Measurements from ENCODE around the gene SAMD3. TPM values are rescaled to one million over a fixed set of nuclear protein-coding genes. Genes with fewer than 3 reads are reported as not detected.
"Not testable (repeated sequence)": the region's sequence is repeated elsewhere in the genome, so short reads cannot be mapped to it uniquely, and the experiment has no call there.

SAMD3 gene
- total and polyA plus RNA-seq, 4 experiments from 2014 or later: 24.1 to 69.2 (median 42.4) TPM

DNA sequence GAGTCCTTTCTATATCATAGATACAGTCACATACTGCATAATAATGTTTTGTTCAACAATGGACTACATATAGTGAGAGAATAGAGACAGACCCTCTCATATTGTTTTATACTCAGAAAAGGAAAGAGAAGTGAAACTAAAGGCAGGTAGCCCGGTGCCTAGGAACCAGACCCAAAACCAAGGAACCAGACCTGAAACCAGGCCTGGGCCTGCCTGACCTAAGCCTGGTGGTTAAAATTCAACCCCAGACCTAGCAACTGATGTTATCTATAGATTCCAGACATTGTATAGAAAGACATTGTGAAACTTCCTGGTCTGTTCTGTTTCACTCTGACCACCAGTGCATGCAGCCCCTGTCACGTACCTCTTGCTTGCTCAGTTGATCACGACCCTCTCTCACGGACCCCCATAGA lies 37.3 kb upstream of the SAMD3 start:
- Histone ChIP-seq H3K4me1 (ENCODE audit: insufficient read depth, low read length) (peaks cover 33% of the 10 kb centered on the region), H3K27ac (ENCODE audit: low read depth, low read length) (peak overlapping the region; percentile 31), H3K4me3 (ENCODE audit: low read length in 2 of 2) (peak overlapping the region in 1 of 2 donors; percentile 25)
- Mint-ChIP-seq H3K4me1 (peaks cover 19 to 44% (median 29%) of the 10 kb centered on the region in 4 donors), H3K27ac (peak overlapping the region; percentile 78 to 97 (median 92)), H3K4me3 (peak overlapping the region; percentile 56 to 87 (median 82))
- H3K9me3 ChIP-seq (ENCODE audit: control insufficient read depth in 1 of 2, low read length in 2 of 2); H3K27me3 Mint-ChIP-seq; CTCF ChIA-PET (ENCODE audit: partially characterized antibody); H3K27me3 ChIP-seq (ENCODE audit: insufficient read depth, low read length); H3K9me3 Mint-ChIP-seq; H3K36me3 Mint-ChIP-seq; H3K36me3 ChIP-seq (ENCODE audit: insufficient read depth, low read length): not testable (repeated sequence)
- intact Hi-C loops (cut with micrococcal nuclease): loop anchor here (5.0 kb wide), 1 partner anchor 128 kb away; no protein-coding TSS in a partner anchor
- POLR2A ChIA-PET (ENCODE audit: partially characterized antibody): interaction anchor here (0.7 kb wide), 1 partner anchor 37 kb away, joined by 3 read pairs; the partner anchor contains the start of gene SAMD3
- DNase-seq: peak in 3 of 5 donors; percentile 9 to 11 (median 10)

DNA sequence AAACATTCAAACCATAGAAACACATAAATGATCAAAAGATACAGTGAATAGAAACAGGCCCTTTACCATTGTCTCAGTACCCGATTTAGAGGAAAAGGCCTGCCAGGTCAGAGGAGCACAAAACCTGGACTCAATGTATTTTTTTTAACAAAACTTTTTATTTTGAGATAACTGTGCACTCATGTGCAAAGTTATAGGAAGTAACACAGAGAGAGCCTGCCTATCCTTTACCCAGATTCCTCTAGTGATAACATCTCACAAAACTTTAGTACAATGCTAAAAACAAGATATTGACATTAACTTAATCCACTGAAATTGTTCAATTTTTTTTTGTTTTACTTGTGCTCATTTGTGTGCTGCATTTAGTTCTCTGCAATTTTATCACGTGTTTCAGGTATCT lies 36.8 kb upstream of the SAMD3 start:
- no peaks in the 10 kb centered on the region for H3K27me3 Mint-ChIP-seq
- H3K9me3 Mint-ChIP-seq: peaks cover 0 to 5% (median 0%) of the 10 kb centered on the region in 8 donors
- POLR2A ChIA-PET (ENCODE audit: partially characterized antibody): no interaction called here
- peaks cover 33% of the 10 kb centered on the region for H3K4me1 ChIP-seq (ENCODE audit: insufficient read depth, low read length)
- peaks cover 4 to 7% of the 10 kb centered on the region in 2 donors for H3K36me3 Mint-ChIP-seq
- intact Hi-C loops (cut with micrococcal nuclease): no loop called here
- H3K36me3 ChIP-seq (ENCODE audit: insufficient read depth, low read length): no peaks in the 10 kb centered on the region
- H3K27ac ChIP-seq (ENCODE audit: low read depth, low read length): no peak overlapping the region
- H3K27ac Mint-ChIP-seq: peak overlapping the region; percentile 78 to 97 (median 92)
- peak overlapping the region in 1 of 2 donors; percentile 25 for H3K4me3 ChIP-seq (ENCODE audit: low read length in 2 of 2)
- peak in 2 of 5 donors; percentile 1 to 5 for DNase-seq
- CTCF ChIA-PET (ENCODE audit: partially characterized antibody): no interaction called here
- no peaks in the 10 kb centered on the region for H3K9me3 ChIP-seq (ENCODE audit: control insufficient read depth in 1 of 2, low read length in 2 of 2)
- H3K4me3 Mint-ChIP-seq: peak overlapping the region in 7 of 8 donors; percentile 79 to 87 (median 82)
- H3K27me3 ChIP-seq (ENCODE audit: insufficient read depth, low read length): no peaks in the 10 kb centered on the region
- H3K4me1 Mint-ChIP-seq: peaks cover 19 to 44% (median 29%) of the 10 kb centered on the region in 4 donors

DNA sequence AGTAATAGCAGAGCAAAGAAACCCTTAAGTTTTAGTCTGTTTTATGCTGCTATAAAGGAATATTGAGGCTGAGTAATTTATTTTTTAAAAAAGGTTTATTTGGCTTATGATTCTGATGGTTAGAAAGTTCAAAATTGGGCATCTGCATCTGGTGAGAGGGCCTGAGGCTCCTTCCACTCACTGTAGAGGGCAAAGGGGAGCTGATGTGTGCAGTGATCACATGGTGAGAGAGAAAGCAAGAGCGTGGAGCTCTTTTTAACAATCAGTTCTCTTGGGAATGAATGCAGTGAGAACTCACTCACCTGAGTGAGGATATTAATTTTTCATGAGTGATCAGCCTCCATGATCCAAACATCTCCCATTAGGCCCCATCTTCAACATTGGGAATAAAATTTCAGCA lies 36.4 kb upstream of the SAMD3 start:
- peaks cover 4 to 7% of the 10 kb centered on the region in 2 donors for H3K36me3 Mint-ChIP-seq

DNA sequence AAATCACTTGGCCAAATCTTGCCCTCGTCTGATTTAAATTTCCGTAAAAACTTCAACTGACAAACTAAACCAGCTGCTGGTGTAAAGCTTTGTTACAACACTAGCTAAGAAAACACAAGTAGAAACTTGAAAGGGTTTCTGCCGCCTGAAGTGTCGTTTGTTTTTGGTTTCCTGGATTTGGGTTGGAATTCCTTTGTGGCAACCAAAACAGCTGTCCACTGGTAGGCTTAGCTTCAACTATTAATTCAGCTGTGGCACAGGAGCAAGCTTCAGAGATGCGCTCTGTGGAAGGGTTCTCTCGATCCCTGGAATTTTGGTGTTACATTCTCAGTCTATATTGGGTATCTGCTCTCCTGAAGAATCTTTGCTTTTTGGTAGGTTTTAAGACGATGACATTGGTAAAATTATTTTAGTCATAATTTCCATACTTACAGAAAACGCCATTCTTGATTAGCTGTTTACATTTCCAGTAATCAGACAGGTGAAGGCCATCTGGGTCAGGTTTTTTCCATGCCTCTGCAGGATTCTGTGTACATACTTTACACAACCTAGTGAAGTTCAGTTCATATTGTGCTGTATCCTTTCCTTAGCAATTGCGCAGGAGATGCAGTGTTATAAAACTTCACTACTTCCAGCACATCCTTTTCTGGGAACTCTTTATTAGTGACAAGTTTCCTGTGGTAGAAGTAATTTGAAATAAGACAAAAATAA lies 29.9 kb upstream of the SAMD3 start:
- ChIA-PET POLR2A (ENCODE audit: partially characterized antibody) (no interaction called here), CTCF (ENCODE audit: partially characterized antibody) (interaction anchor here (0.7 to 1.4 kb wide), 3 partner anchors 12 to 45 kb away, joined by 3 read pairs; no protein-coding TSS in a partner anchor)
- H3K36me3 Mint-ChIP-seq: no peaks in the 10 kb centered on the region
- H3K9me3 Mint-ChIP-seq: peaks cover 0 to 7% (median 0%) of the 10 kb centered on the region in 8 donors
- no peaks in the 10 kb centered on the region for H3K9me3 ChIP-seq (ENCODE audit: control insufficient read depth in 1 of 2, low read length in 2 of 2)
- H3K4me1 ChIP-seq (ENCODE audit: insufficient read depth, low read length): no peaks in the 10 kb centered on the region
- H3K27me3 Mint-ChIP-seq: no peaks in the 10 kb centered on the region
- no peak overlapping the region for H3K4me3 ChIP-seq (ENCODE audit: low read length in 2 of 2)
- peaks cover 0 to 3% (median under 1%) of the 10 kb centered on the region in 4 donors for H3K4me1 Mint-ChIP-seq
- H3K27me3 ChIP-seq (ENCODE audit: insufficient read depth, low read length): no peaks in the 10 kb centered on the region
- no peak for DNase-seq
- no peak overlapping the region for H3K27ac Mint-ChIP-seq
- H3K27ac ChIP-seq (ENCODE audit: low read depth, low read length): no peak overlapping the region
- H3K4me3 Mint-ChIP-seq: no peak overlapping the region
- intact Hi-C loops (cut with micrococcal nuclease): no loop called here
- no peaks in the 10 kb centered on the region for H3K36me3 ChIP-seq (ENCODE audit: insufficient read depth, low read length)

More for the DNA sequence above, 36.4 kb upstream of the SAMD3 start:
- no peaks in the 10 kb centered on the region for H3K27me3 Mint-ChIP-seq
- H3K36me3 ChIP-seq (ENCODE audit: insufficient read depth, low read length): no peaks in the 10 kb centered on the region
- no peaks in the 10 kb centered on the region for H3K9me3 ChIP-seq (ENCODE audit: control insufficient read depth in 1 of 2, low read length in 2 of 2)
- H3K27ac Mint-ChIP-seq: peak overlapping the region in 6 of 7 donors; percentile 74 to 95 (median 85)
- H3K4me1 Mint-ChIP-seq: peaks cover 19 to 44% (median 29%) of the 10 kb centered on the region in 4 donors
- H3K27me3 ChIP-seq (ENCODE audit: insufficient read depth, low read length): no peaks in the 10 kb centered on the region
- H3K4me3 Mint-ChIP-seq: peak overlapping the region in 7 of 8 donors; percentile 44 to 87 (median 79)
- DNase-seq: no peak
- H3K4me3 ChIP-seq (ENCODE audit: low read length in 2 of 2): no peak overlapping the region
- H3K27ac ChIP-seq (ENCODE audit: low read depth, low read length): no peak overlapping the region
- peaks cover 0 to 5% (median 0%) of the 10 kb centered on the region in 8 donors for H3K9me3 Mint-ChIP-seq
- H3K4me1 ChIP-seq (ENCODE audit: insufficient read depth, low read length): peaks cover 33% of the 10 kb centered on the region
- ChIA-PET POLR2A (ENCODE audit: partially characterized antibody) (no interaction called here), CTCF (ENCODE audit: partially characterized antibody) (interaction anchor here (1.3 kb wide), 1 partner anchor 36 kb away, joined by 4 read pairs; no protein-coding TSS in a partner anchor)
- intact Hi-C loops (cut with micrococcal nuclease): no loop called here

DNA sequence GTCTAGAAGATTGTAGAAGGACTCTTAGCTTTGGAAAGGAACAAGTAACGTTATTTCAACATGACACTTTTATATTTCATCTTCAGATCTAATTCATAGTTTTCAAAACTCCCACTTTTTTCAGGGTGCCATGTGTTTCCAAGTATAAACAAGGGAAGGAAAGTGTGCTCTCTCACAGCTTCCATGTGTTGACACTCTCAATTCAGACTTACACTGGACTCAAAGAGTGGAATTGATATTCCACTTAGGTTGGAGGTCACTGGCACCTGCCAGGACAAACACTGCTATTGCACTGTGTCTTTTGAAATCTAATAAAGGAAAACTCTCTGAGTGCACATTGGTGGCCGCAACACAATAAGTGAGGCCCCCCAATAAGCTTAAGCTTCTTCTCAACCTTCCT lies 22.5 kb upstream of the SAMD3 start:
- Histone ChIP-seq H3K36me3 (ENCODE audit: insufficient read depth, low read length) (no peaks in the 10 kb centered on the region), H3K4me3 (ENCODE audit: low read length in 2 of 2) (no peak overlapping the region), H3K27ac (ENCODE audit: low read depth, low read length) (no peak overlapping the region), H3K9me3 (ENCODE audit: control insufficient read depth in 1 of 2, low read length in 2 of 2) (no peaks in the 10 kb centered on the region), H3K4me1 (ENCODE audit: insufficient read depth, low read length) (no peaks in the 10 kb centered on the region), H3K27me3 (ENCODE audit: insufficient read depth, low read length) (no peaks in the 10 kb centered on the region)
- POLR2A ChIA-PET (ENCODE audit: partially characterized antibody): no interaction called here
- intact Hi-C loops (cut with micrococcal nuclease): no loop called here
- Mint-ChIP-seq H3K27ac (no peak overlapping the region), H3K36me3 (no peaks in the 10 kb centered on the region), H3K27me3 (no peaks in the 10 kb centered on the region), H3K4me3 (no peak overlapping the region), H3K4me1 (no peaks in the 10 kb centered on the region), H3K9me3 (peaks cover 0 to 2% (median 0%) of the 10 kb centered on the region in 8 donors)
- CTCF ChIA-PET (ENCODE audit: partially characterized antibody): no interaction called here
- no peak for DNase-seq

DNA sequence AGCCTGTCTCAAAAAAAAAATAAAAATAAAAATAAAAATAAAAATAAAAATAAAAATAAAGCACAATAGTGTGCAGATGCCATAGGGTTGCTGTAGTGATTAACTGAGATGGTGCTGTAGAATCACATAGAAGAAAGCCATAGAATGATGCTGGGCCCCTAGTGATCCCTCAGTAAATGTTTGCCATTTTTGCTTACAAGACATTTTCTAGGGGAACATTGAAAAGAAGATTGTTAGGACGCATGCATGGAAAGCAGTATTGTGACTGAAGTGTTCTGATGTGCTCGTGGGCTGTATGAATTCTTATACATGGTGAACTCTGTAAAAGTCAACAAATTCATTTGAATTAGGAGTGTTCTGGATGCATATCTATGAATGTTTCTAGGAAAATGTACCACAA lies 22.0 kb upstream of the SAMD3 start:
- DNase-seq: no peak
- ChIA-PET CTCF (ENCODE audit: partially characterized antibody) (interaction anchor here (0.8 kb wide), 1 partner anchor 12 kb away, joined by 3 read pairs; no protein-coding TSS in a partner anchor), POLR2A (ENCODE audit: partially characterized antibody) (no interaction called here)
- no peak overlapping the region for H3K4me3 ChIP-seq (ENCODE audit: low read length in 2 of 2)
- no peaks in the 10 kb centered on the region for H3K4me1 ChIP-seq (ENCODE audit: insufficient read depth, low read length)
- H3K9me3 Mint-ChIP-seq: peaks cover 0 to 2% (median 0%) of the 10 kb centered on the region in 8 donors
- H3K4me1 Mint-ChIP-seq: no peaks in the 10 kb centered on the region
- no peak overlapping the region for H3K4me3 Mint-ChIP-seq
- H3K36me3 Mint-ChIP-seq: no peaks in the 10 kb centered on the region
- H3K9me3 ChIP-seq (ENCODE audit: control insufficient read depth in 1 of 2, low read length in 2 of 2): no peaks in the 10 kb centered on the region
- H3K27me3 ChIP-seq (ENCODE audit: insufficient read depth, low read length): no peaks in the 10 kb centered on the region
- intact Hi-C loops (cut with micrococcal nuclease): no loop called here
- no peaks in the 10 kb centered on the region for H3K27me3 Mint-ChIP-seq
- H3K27ac Mint-ChIP-seq: no peak overlapping the region
- no peak overlapping the region for H3K27ac ChIP-seq (ENCODE audit: low read depth, low read length)
- H3K36me3 ChIP-seq (ENCODE audit: insufficient read depth, low read length): no peaks in the 10 kb centered on the region

DNA sequence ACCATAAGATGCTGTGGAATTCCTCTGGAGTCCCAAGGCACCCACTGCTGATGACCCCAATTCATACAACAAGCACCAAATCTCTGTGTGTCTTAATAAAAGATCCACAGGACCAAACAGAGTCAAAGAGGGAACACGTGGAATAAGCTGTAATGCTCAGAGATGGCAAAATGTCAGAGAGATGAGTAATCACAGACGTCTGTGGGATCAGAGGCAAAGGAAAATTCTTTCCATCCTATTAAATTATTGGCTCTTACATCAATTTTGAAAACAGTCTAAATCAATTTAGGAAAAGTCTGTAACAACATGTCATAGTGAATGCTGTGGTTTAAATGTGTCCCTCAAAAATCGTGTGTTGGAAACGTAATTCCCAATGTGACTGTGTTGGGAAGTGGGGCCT lies 17.5 kb upstream of the SAMD3 start:
- Mint-ChIP-seq H3K36me3 (no peaks in the 10 kb centered on the region), H3K4me1 (peaks cover 0 to 2% (median 0%) of the 10 kb centered on the region in 4 donors), H3K27ac (no peak overlapping the region), H3K9me3 (no peaks in the 10 kb centered on the region), H3K4me3 (no peak overlapping the region), H3K27me3 (no peaks in the 10 kb centered on the region)
- no peaks in the 10 kb centered on the region for H3K36me3 ChIP-seq (ENCODE audit: insufficient read depth, low read length)
- ChIA-PET CTCF (ENCODE audit: partially characterized antibody) (interaction anchor here (1.4 kb wide), 1 partner anchor 17 kb away, joined by 7 read pairs; the partner anchor contains the start of gene SAMD3), POLR2A (ENCODE audit: partially characterized antibody) (interaction anchor here (0.7 to 1.4 kb wide), 3 partner anchors 11 to 104 kb away, joined by 3 to 4 read pairs (median 3); no protein-coding TSS in a partner anchor)
- no peaks in the 10 kb centered on the region for H3K9me3 ChIP-seq (ENCODE audit: control insufficient read depth in 1 of 2, low read length in 2 of 2)
- no peaks in the 10 kb centered on the region for H3K27me3 ChIP-seq (ENCODE audit: insufficient read depth, low read length)
- intact Hi-C loops (cut with micrococcal nuclease): no loop called here
- no peak overlapping the region for H3K4me3 ChIP-seq (ENCODE audit: low read length in 2 of 2)
- no peaks in the 10 kb centered on the region for H3K4me1 ChIP-seq (ENCODE audit: insufficient read depth, low read length)
- no peak for DNase-seq
- no peak overlapping the region for H3K27ac ChIP-seq (ENCODE audit: low read depth, low read length)

Data from CD4-positive, alpha-beta memory T cell (primary cell).